HL-60 (cell line): ENCODE measurements around the gene PCDHGA7.

Experiments
- CTCF ChIP-seq: IDR thresholded peaks from one replicate; pipeline ENCODE4 v1.5.1; 2011; ENCODE audit warnings: low read length, control low read depth, inconsistent platforms; ENCODE audit not compliant: insufficient read depth
- POLR2AphosphoS5 ChIP-seq: IDR thresholded peaks from 2 replicates; pipeline ENCODE4 v1.6.1; 2012; ENCODE audit warnings: low read depth
- REST ChIP-seq: IDR thresholded peaks from 2 replicates; pipeline ENCODE4 v1.6.1; 2012; ENCODE audit warnings: low read depth; ENCODE audit not compliant: insufficient replicate concordance

GRCh38 chr5:141434006-141434405 is 51.5 kb downstream of the PCDHGA7 start:
- TF ChIP-seq CTCF (no peak), POLR2AphosphoS5 (no peak), REST (no peak)
